Liver (tissue), 9 donors: ENCODE results near the gene GSTA3. TPM values are rescaled to one million over a fixed set of nuclear protein-coding genes. Genes with fewer than 3 reads are reported as not detected.
"Not testable (repeated sequence)": the region's sequence is repeated elsewhere in the genome, so short reads cannot be mapped to it uniquely, and the experiment has no call there.

ENCODE experiments used
- DNase-seq: peaks from one replicate; pipeline ENCODE4 v3.0.0-alpha.2; 2017; ENCODE audit warnings: low spot score
- H3K27ac ChIP-seq, 2 donors: one replicate each; pipeline ENCODE4 v1.7.0; 2013; ENCODE audit warnings: inconsistent platforms in 2 of 2, low read length in 2 of 2, control low read depth in 1 of 2, low read depth in 1 of 2, mild to moderate bottlenecking in 1 of 2
- H3K27me3 ChIP-seq, 4 donors: one replicate each; pipeline versions ENCODE4 v1.6.1 to v1.7.0; 2013; ENCODE audit warnings: low read length in 3 of 4, inconsistent platforms in 1 of 4, mild to moderate bottlenecking in 1 of 4, moderate library complexity in 1 of 4; ENCODE audit not compliant: control insufficient read depth in 4 of 4, insufficient read depth in 4 of 4
- H3K36me3 ChIP-seq, 4 donors: one replicate each; pipeline versions ENCODE4 v1.6.1 to v1.7.0; 2013; ENCODE audit warnings: low read length in 3 of 4, mild to moderate bottlenecking in 3 of 4, low read depth in 1 of 4, moderate library complexity in 1 of 4; ENCODE audit not compliant: control insufficient read depth in 4 of 4, insufficient read depth in 3 of 4
- H3K4me1 ChIP-seq, 4 donors: one replicate each; pipeline versions ENCODE4 v1.6.1 to v1.7.0; 2013; ENCODE audit warnings: low read length in 3 of 4, mild to moderate bottlenecking in 3 of 4, moderate library complexity in 1 of 4; ENCODE audit not compliant: control insufficient read depth in 4 of 4, insufficient read depth in 4 of 4
- H3K4me3 ChIP-seq, 3 donors: one replicate each; pipeline versions ENCODE4 v1.6.1 to v1.7.0; 2013; ENCODE audit warnings: low read length in 3 of 3, control low read depth in 1 of 3, low read depth in 1 of 3, mild to moderate bottlenecking in 1 of 3
- H3K9ac ChIP-seq, 2 donors: one replicate each; pipeline ENCODE4 v1.7.0; 2013; ENCODE audit warnings: low read length in 2 of 2, mild to moderate bottlenecking in 2 of 2, moderate library complexity in 2 of 2, control low read depth in 1 of 2, low read depth in 1 of 2
- H3K9me3 ChIP-seq, 4 donors: one replicate each; pipeline versions ENCODE4 v1.6.1 to v1.7.0; 2013; ENCODE audit warnings: low read length in 3 of 4; ENCODE audit not compliant: control insufficient read depth in 4 of 4
- HNF4A ChIP-seq, 2 donors: conservative IDR thresholded peaks; 2 replicates each; pipeline ENCODE4 v1.6.1; 2016; ENCODE audit warnings: antibody characterized with exemption in 2 of 2, mild to moderate bottlenecking in 2 of 2
- JUND ChIP-seq, 2 donors: IDR thresholded peaks; 2 replicates each; pipeline ENCODE4 v1.6.1; 2016; ENCODE audit warnings: antibody characterized with exemption in 2 of 2
- RAD21 ChIP-seq, 2 donors: IDR thresholded peaks; 2 replicates each; pipeline ENCODE4 v1.6.1; 2016; ENCODE audit warnings: antibody characterized with exemption in 2 of 2, mild to moderate bottlenecking in 2 of 2
- RXRA ChIP-seq, 2 donors: IDR thresholded peaks; 2 replicates each; pipeline ENCODE4 v1.6.1; 2017 to 2018; ENCODE audit warnings: antibody characterized with exemption in 2 of 2, mild to moderate bottlenecking in 1 of 2
- YY1 ChIP-seq: IDR thresholded peaks from 2 replicates; pipeline ENCODE4 v1.6.1; 2016; ENCODE audit warnings: antibody characterized with exemption, mild to moderate bottlenecking
- WGBS: extraction: QIAGEN DNeasy Blood & Tissue Kit; methylation state at CpG from one replicate; pipeline ENCODE4 v1.1.7; 2013; 5-methylcytosine and 5-hydroxymethylcytosine counted together
- polyA plus RNA-seq, 2 donors: library from polyadenylated mRNA; stranded (reverse) in 1 of 2; unstranded in 1 of 2; fragments of 200-250 nt in 1 of 2; fragments of >200 nt in 1 of 2; fragmentation: Nextera tagmentation in 1 of 2; extraction: Ambion mirVana in 1 of 2; gene quantifications; one replicate each; pipeline versions ENCODE4 v1.2.1 to v1.2.3, GENCODE V29; 2013 to 2015
- total RNA-seq, 2 donors: library from RNA; depleted of rRNA; stranded (reverse); fragments of >200 nt; gene quantifications; one replicate each; pipeline ENCODE4 v1.2.3, GENCODE V29; 2014
- TF ChIP-seq, protein P1 (sequence below): fragments of 150-350 bp; IDR thresholded peaks from 2 replicates; pipeline ENCODE4 v1.5.1; 2017; ENCODE audit warnings: improper control_type of control experiment, low read depth, low read length; ENCODE audit not compliant: missing input control
- TF ChIP-seq, protein P2 (sequence below): IDR thresholded peaks from 2 replicates; pipeline ENCODE4 v1.6.1; 2016; ENCODE audit warnings: antibody characterized with exemption, mild to moderate bottlenecking
- TF ChIP-seq, protein P3 (sequence below): IDR thresholded peaks from 2 replicates; pipeline ENCODE4 v1.6.1; 2016; ENCODE audit warnings: antibody characterized with exemption
- donor health status: healthy.
- donor health status: healthy.
- donor health status: healthy.
- donor health status: healthy.
- donor health status: healthy.

The GSTA3 gene
- total and polyA plus RNA-seq, 4 donors, result not detected

DNA sequence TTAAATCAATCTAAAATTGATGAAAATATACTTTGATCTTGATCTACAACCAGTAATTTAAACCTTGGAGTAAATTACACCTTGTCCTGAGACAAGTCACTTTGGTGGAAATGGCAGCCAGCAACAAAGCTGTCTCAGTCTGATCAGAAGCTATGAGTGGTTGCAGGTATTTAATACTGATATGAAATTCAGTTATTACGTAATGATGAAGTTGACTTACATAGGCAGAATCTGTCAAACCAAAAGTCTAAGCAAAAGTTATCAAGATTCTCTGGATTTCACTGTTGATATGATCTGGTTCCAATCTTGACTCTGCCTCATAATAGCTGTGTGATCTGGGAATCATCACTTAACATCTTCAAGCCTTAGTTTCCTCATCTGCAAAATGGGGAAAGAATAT, 41.3 kb downstream of the GSTA3 start (continued):
- TF ChIP-seq, protein P1, sequence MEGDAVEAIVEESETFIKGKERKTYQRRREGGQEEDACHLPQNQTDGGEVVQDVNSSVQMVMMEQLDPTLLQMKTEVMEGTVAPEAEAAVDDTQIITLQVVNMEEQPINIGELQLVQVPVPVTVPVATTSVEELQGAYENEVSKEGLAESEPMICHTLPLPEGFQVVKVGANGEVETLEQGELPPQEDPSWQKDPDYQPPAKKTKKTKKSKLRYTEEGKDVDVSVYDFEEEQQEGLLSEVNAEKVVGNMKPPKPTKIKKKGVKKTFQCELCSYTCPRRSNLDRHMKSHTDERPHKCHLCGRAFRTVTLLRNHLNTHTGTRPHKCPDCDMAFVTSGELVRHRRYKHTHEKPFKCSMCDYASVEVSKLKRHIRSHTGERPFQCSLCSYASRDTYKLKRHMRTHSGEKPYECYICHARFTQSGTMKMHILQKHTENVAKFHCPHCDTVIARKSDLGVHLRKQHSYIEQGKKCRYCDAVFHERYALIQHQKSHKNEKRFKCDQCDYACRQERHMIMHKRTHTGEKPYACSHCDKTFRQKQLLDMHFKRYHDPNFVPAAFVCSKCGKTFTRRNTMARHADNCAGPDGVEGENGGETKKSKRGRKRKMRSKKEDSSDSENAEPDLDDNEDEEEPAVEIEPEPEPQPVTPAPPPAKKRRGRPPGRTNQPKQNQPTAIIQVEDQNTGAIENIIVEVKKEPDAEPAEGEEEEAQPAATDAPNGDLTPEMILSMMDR, result no peak

DNA sequence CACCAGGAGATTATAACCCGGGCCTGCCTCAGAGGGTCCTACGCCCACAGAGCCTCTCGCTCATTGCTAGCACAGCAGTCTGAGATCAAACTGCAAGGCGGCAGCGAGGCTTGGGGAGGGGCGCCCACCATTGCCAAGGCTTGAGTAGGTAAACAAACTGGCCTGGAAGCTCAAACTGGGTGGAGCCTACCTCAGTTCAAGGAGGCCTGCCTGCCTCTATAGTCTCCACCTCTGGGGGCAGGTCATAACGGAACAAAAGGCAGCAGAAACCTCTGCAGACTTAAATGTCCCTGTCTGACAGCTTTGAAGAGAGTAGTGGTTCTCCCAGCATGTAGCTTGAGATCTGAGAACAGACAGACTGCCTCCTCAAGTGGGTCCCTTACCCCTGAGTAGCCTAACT, 48.3 kb downstream of the GSTA3 start:
- DNase-seq, result not testable (repeated sequence)
- WGBS, result 91% methylated on average over 7 of the region's 7 CpGs

DNA sequence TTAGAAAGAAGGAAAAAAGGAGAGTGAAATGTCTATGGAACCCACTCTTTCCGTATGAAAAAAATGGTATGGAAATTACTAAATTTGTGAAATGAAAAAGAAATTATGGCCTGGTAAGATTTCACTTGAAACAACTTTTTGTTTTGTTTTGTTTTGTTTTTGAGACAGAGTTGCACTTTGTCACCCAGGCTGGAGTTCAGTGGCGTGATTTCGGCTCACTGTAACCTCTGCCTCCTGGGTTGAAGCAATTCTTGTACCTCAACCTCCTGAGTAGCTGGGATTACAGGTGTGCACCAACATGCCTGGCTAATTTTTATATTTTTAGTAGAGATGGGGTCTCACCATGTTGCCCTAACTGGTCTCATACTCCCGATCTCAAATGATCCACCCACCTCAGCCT, 51.1 kb downstream of the GSTA3 start:
- H3K4me1 ChIP-seq, result no peaks in the 10 kb centered on the region
- WGBS, result 65% methylated on average over 4 of the region's 4 CpGs
- no peaks in the 10 kb centered on the region for H3K36me3 ChIP-seq
- TF ChIP-seq, protein P2, sequence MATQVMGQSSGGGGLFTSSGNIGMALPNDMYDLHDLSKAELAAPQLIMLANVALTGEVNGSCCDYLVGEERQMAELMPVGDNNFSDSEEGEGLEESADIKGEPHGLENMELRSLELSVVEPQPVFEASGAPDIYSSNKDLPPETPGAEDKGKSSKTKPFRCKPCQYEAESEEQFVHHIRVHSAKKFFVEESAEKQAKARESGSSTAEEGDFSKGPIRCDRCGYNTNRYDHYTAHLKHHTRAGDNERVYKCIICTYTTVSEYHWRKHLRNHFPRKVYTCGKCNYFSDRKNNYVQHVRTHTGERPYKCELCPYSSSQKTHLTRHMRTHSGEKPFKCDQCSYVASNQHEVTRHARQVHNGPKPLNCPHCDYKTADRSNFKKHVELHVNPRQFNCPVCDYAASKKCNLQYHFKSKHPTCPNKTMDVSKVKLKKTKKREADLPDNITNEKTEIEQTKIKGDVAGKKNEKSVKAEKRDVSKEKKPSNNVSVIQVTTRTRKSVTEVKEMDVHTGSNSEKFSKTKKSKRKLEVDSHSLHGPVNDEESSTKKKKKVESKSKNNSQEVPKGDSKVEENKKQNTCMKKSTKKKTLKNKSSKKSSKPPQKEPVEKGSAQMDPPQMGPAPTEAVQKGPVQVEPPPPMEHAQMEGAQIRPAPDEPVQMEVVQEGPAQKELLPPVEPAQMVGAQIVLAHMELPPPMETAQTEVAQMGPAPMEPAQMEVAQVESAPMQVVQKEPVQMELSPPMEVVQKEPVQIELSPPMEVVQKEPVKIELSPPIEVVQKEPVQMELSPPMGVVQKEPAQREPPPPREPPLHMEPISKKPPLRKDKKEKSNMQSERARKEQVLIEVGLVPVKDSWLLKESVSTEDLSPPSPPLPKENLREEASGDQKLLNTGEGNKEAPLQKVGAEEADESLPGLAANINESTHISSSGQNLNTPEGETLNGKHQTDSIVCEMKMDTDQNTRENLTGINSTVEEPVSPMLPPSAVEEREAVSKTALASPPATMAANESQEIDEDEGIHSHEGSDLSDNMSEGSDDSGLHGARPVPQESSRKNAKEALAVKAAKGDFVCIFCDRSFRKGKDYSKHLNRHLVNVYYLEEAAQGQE, result no peak
- no peak for TF ChIP-seq YY1
- TF ChIP-seq HNF4A (conservative IDR thresholded peaks at IDR 0.05), result peak; percentile 77 to 89
- no peak for TF ChIP-seq JUND (IDR thresholded peaks at IDR 0.05)
- TF ChIP-seq, protein P3, sequence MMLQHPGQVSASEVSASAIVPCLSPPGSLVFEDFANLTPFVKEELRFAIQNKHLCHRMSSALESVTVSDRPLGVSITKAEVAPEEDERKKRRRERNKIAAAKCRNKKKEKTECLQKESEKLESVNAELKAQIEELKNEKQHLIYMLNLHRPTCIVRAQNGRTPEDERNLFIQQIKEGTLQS, result no peak
- no peak for TF ChIP-seq RAD21 (IDR thresholded peaks at IDR 0.05)
- TF ChIP-seq RXRA (IDR thresholded peaks at IDR 0.05), result peak in 1 of 2 donors; percentile 42
- no peak overlapping the region for H3K27ac ChIP-seq
- DNase-seq, result no peak
- no peak overlapping the region for H3K9ac ChIP-seq
- H3K9me3 ChIP-seq, result no peaks in the 10 kb centered on the region
- no peaks in the 10 kb centered on the region for H3K27me3 ChIP-seq
- no peak overlapping the region for H3K4me3 ChIP-seq

More for the DNA sequence above, 48.3 kb downstream of the GSTA3 start:
- H3K36me3 ChIP-seq, H3K4me1 ChIP-seq, H3K4me3 ChIP-seq, H3K9me3 ChIP-seq, H3K27me3 ChIP-seq, H3K27ac ChIP-seq, H3K9ac ChIP-seq: not testable (repeated sequence)

DNA sequence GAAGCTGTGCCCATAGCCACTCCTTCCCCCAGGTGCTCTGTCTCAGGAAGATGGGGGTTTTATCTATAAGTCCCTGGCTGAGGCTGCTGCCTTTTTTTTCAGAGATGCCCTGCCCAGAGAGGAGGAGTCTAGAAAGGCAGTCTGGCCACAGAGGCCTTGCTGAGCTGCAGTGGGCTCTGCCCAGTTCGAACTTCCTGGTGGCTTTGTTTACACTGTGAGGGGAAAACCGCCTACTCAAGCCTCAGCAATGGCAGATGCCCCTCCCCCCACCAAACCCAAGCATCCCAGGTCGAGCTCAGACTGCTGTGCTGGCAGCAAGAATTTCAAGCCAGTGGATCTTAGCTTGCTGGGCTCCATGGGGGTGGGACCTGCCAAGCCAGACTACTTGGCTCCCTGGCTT, 53.4 kb downstream of the GSTA3 start:
- not testable (repeated sequence) for H3K27me3 ChIP-seq, H3K4me3 ChIP-seq, H3K4me1 ChIP-seq, H3K36me3 ChIP-seq, H3K27ac ChIP-seq, H3K9me3 ChIP-seq, DNase-seq, H3K9ac ChIP-seq
- 26% methylated on average over 3 of the region's 3 CpGs for WGBS
